ENCODE results near the gene GMCL2.

GMCL2 gene

GRCh38 chr5:178228609-178229008 is 41.4 kb upstream of the GMCL2 start:
- no peak for DNase-seq (ENCODE audit: low spot score)
- in situ Hi-C loops (cut with MboI; ENCODE audit: low pct_unique_long_range_greater_than_20kb, low sequenced_read_pairs, unreplicated experiment): no loop called here
- no peak for TF ChIP-seq CTCF (IDR thresholded peaks at IDR 0.05; ENCODE audit: extremely low read depth, insufficient read depth, missing control alignments)

GRCh38 chr5:178227929-178228328 is 40.8 kb upstream of the GMCL2 start:
- DNase-seq (ENCODE audit: low spot score): no peak
- no peak for TF ChIP-seq CTCF (IDR thresholded peaks at IDR 0.05; ENCODE audit: extremely low read depth, insufficient read depth, missing control alignments)
- in situ Hi-C loops (cut with MboI; ENCODE audit: low pct_unique_long_range_greater_than_20kb, low sequenced_read_pairs, unreplicated experiment): no loop called here

GRCh38 chr5:178227138-178227659 is 40.0 kb upstream of the GMCL2 start:
- DNase-seq (ENCODE audit: low spot score): no peak
- in situ Hi-C loops (cut with MboI; ENCODE audit: low pct_unique_long_range_greater_than_20kb, low sequenced_read_pairs, unreplicated experiment): no loop called here
- no peak for TF ChIP-seq CTCF (IDR thresholded peaks at IDR 0.05; ENCODE audit: extremely low read depth, insufficient read depth, missing control alignments)

GRCh38 chr5:178225174-178225573 is 38.0 kb upstream of the GMCL2 start:
- TF ChIP-seq CTCF (IDR thresholded peaks at IDR 0.05; ENCODE audit: extremely low read depth, insufficient read depth, missing control alignments): no peak
- no peak for DNase-seq (ENCODE audit: low spot score)
- in situ Hi-C loops (cut with MboI; ENCODE audit: low pct_unique_long_range_greater_than_20kb, low sequenced_read_pairs, unreplicated experiment): no loop called here

GRCh38 chr5:178224403-178224802 is 37.2 kb upstream of the GMCL2 start:
- in situ Hi-C loops (cut with MboI; ENCODE audit: low pct_unique_long_range_greater_than_20kb, low sequenced_read_pairs, unreplicated experiment): no loop called here
- DNase-seq (ENCODE audit: low spot score): no peak
- TF ChIP-seq CTCF (IDR thresholded peaks at IDR 0.05; ENCODE audit: extremely low read depth, insufficient read depth, missing control alignments): no peak

- no peak for DNase-seq (ENCODE audit: low spot score)
- in situ Hi-C loops (cut with MboI; ENCODE audit: low pct_unique_long_range_greater_than_20kb, low sequenced_read_pairs, unreplicated experiment): no loop called here
Observed at GRCh38 chr5:178223828-178224335, 36.7 kb upstream of the GMCL2 start.

More at GRCh38 chr5:178223828-178224335, 36.7 kb upstream of the GMCL2 start:
- TF ChIP-seq CTCF (IDR thresholded peaks at IDR 0.05; ENCODE audit: extremely low read depth, insufficient read depth, missing control alignments): no peak

Data from GM13977 (cell line).